GM18508 (cell line): ENCODE data around the gene MOB1B.
"Not testable (repeated sequence)": the region's sequence is repeated elsewhere in the genome, so short reads cannot be mapped to it uniquely, and the experiment has no call there.

Experiments
- ATAC-seq: cut with Tn5 transposase; IDR thresholded peaks from one replicate; pipeline ENCODE4 v1.9.1; 2021; ENCODE audit warnings: moderate number of reproducible peaks; ENCODE audit not compliant: insufficient read depth, unreplicated experiment

MOB1B gene

GRCh38 chr4:71004281-71004851, 102.2 kb downstream of the MOB1B start:
- no peak for ATAC-seq

DNA sequence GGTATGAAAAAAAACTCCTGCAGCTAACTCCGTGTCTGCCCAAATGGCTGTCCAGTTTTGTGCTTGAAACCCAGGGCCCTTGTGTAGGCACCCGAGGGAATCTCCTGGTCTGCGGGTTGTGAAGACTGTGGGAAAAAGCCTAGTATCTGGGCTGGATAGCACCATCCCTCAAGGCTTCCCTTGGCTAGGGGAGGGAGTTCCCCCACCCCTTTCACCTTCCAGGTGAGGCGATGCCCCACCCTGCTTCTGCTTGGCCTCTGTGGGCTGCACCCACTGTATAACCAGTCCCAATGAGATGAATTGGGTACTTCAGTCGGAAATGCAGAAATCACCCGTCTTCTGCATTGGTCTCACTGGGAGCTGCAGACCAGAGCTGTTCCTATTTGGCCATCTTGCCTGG, 102.9 kb downstream of the MOB1B start:
- not testable (repeated sequence) for ATAC-seq

- peak; percentile 80 for ATAC-seq
Measured at GRCh38 chr4:71006203-71006907, 104.2 kb downstream of the MOB1B start.

DNA sequence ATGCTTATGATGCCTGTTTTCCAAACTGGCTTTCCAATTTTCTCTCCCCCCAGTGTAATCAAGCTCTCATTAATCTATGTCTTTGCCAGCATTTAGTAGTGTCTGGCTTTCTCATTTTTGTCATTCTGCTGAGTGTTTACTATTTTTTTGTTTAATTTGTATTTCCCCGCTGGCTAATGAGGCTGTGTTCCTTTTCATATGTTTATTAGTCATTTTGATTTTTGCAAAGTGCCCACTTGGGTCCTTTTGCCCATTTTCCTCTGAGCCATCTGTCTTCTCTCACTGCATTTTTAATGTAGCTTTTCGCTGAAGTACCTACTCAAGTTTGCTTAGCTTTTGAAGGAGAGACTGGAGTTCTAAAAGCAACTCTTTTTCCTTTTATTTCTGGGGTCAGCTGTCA, 106.0 kb downstream of the MOB1B start:
- ATAC-seq: no peak

DNA sequence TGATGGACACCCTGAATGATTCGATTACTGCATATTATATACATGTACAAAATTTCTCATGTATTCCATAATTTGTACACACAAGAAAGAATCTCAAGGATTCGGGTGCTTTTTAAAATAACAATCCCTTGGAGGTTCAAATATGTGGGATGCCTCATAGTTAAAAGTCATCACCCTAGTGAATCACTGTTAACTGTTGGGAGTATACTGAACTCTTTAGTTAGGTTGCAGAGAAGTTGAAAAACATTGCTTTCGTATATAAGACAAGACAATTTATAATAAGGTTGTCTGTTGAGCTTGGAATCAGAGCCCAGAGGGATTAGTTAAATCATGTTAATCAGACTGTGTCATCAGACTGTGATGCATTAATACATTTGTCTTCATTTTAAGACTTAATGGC, 106.9 kb downstream of the MOB1B start:
- ATAC-seq: no peak

DNA sequence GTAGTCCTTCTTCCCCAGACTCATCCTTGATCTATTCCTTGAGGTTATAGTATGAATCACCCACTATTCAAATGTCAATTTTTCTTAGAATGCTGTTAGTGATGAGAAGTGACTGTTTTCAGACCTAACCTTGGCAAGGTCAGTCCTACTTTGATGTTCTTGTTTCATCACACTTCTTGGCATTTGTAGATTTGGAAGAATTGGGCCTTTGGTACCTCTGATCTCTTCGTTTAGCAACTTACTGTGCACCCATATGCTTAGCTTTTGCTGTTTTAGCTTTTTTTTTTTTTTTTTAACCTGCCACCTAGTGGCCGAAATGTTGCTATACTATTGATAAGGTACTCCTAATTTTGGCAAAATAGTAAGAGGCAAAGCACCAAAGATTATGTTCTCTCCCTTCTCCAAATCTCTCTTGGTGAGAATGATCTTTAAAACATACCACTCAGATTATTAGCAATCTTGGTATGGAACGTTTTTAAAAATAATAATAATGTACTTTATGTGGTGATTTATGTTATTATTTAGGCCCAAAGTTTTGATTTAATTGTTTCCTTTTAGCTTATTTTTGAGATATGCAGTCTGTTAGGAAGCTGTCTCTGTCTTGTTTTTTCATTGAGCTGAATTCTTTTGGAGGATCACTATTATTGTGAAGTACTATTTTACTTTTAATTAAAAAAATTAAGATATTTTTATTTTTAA, 107.9 kb downstream of the MOB1B start:
- ATAC-seq: peak; percentile 49

GRCh38 chr4:71011451-71011850, 109.3 kb downstream of the MOB1B start:
- ATAC-seq: no peak

DNA sequence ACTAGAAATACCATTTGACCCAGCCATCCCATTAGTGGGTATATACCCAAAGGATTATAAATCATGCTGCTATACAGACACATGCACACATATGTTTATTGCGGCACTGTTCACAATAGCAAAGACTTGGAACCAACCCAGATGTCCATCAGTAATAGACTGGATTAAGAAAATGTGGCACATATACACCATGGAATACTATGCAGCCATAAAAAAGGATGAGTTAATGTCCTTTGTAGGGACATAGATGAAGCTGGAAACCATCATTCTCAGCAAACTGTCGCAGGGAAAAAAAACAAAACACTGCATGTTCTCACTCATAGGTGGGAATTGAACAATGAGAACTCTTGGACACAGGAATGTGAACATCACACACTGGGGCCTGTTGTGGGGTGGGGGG, 115.2 kb downstream of the MOB1B start:
- ATAC-seq: not testable (repeated sequence)

GRCh38 chr4:71020611-71021010, 118.4 kb downstream of the MOB1B start:
- ATAC-seq: no peak

GRCh38 chr4:71025654-71026053, 123.5 kb downstream of the MOB1B start:
- ATAC-seq: no peak

GRCh38 chr4:71026086-71026485, 123.9 kb downstream of the MOB1B start:
- ATAC-seq: no peak

DNA sequence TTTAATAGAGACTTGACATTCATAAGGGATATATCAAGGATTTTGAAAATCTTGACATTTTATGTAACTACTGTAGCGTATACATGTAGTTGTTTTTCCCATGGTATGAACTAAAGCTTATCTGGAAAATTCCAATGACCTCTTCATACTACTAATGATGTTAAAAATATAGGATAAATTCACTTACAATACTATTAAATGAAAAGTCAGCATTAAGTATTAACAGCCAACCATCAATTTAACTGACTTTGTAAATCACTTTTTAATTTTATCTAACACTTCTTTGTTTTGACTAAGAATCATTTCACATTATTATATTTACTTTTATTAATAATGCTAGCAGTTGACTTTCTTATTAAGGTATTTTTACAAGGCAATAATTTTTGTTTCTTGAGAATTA, 125.4 kb downstream of the MOB1B start:
- ATAC-seq: no peak

GRCh38 chr4:71029504-71029903, 127.3 kb downstream of the MOB1B start:
- ATAC-seq: no peak

GRCh38 chr4:71032106-71032505, 129.9 kb downstream of the MOB1B start:
- not testable (repeated sequence) for ATAC-seq
